B cell (primary cell): Measurements from ENCODE around the gene WNT16. TPM values are rescaled to one million over a fixed set of nuclear protein-coding genes. Genes with fewer than 3 reads are reported as not detected.

Experiments
- ATAC-seq: fragments of 200-7000 bp; cut with Tn5 transposase; one replicate; pipeline ENCODE4 v1.10.0; 2021; ENCODE audit warnings: low read depth, mild to moderate bottlenecking, moderate number of reproducible peaks, moderate library complexity
- CTCF ChIA-PET: fragments of 350-600 bp; sonication (Branson Sonifier 250); formaldehyde crosslinking; loops from one replicate; lab custom pipeline; 2021; ENCODE audit warnings: antibody characterized with exemption, inconsistent platforms; lab: Charles Lee
- POLR2A ChIA-PET: fragments of 350-600 bp; sonication (Branson Sonifier 250); formaldehyde crosslinking; loops from one replicate; lab custom pipeline; 2021; ENCODE audit warnings: antibody characterized with exemption; lab: Charles Lee
- DNase-seq: peaks from one replicate; pipeline ENCODE4 v3.0.0; 2013
- H2AFZ ChIP-seq: 2 replicates; pipeline ENCODE4 v1.6.1; 2012; ENCODE audit warnings: mild to moderate bottlenecking, low read depth, low read length; ENCODE audit not compliant: insufficient read depth, poor library complexity, severe bottlenecking
- H3K27ac ChIP-seq, 2 donors: 1 replicate in 1 of 2; 2 replicates in 1 of 2; pipeline ENCODE4 v1.5.1; 2012 to 2013; ENCODE audit warnings: low read length in 2 of 2, mild to moderate bottlenecking in 2 of 2, moderate library complexity in 1 of 2
- H3K27me3 ChIP-seq, 4 experiments: fragments of 200-600 bp in 1 of 4; sonication (generic) in 1 of 4; replicated peaks in 1 of 4; 1 replicate in 2 of 4; 2 replicates in 2 of 4; pipeline versions ENCODE4 v1.6.1 to v1.7.0; 2013 to 2016; ENCODE audit warnings: low read length in 3 of 4, mild to moderate bottlenecking in 2 of 4, mixed read lengths in 1 of 4, moderate library complexity in 1 of 4; ENCODE audit not compliant: insufficient read depth in 4 of 4, control insufficient read depth in 3 of 4; ENCODE audit errors: control extremely low read depth in 1 of 4
- H3K36me3 ChIP-seq, 2 experiments: replicated peaks in 1 of 2; 1 replicate in 1 of 2; 2 replicates in 1 of 2; pipeline versions ENCODE4 v1.6.1 to v1.7.1; 2013; ENCODE audit warnings: low read length in 1 of 2; ENCODE audit not compliant: insufficient read depth in 2 of 2, control insufficient read depth in 1 of 2; ENCODE audit errors: control extremely low read depth in 1 of 2, extremely low read depth in 1 of 2
- H3K4me1 ChIP-seq, 2 donors: fragments of 200-600 bp in 1 of 2; sonication (generic) in 1 of 2; 1 replicate in 1 of 2; 2 replicates in 1 of 2; pipeline versions ENCODE4 v1.5.1 to v1.6.1; 2013 to 2017; ENCODE audit warnings: low read length in 2 of 2; ENCODE audit not compliant: control insufficient read depth in 2 of 2, insufficient read depth in 2 of 2
- H3K4me2 ChIP-seq: replicated peaks from 2 replicates; pipeline ENCODE3; 2012; ENCODE audit warnings: mild to moderate bottlenecking, low read depth, low read length; ENCODE audit not compliant: poor library complexity, severe bottlenecking
- H3K4me3 ChIP-seq, 5 experiments: fragments of 200-600 bp in 1 of 5; sonication (generic) in 1 of 5; 1 replicate in 3 of 5; 2 replicates in 2 of 5; pipeline versions ENCODE4 v1.5.1 to v1.7.0; 2011 to 2016; ENCODE audit warnings: low read length in 4 of 5, mild to moderate bottlenecking in 4 of 5, low read depth in 2 of 5, control low read depth in 1 of 5, moderate library complexity in 1 of 5; ENCODE audit not compliant: insufficient read depth in 1 of 5; ENCODE audit errors: control extremely low read depth in 1 of 5, extremely low read depth in 1 of 5
- H3K79me2 ChIP-seq: fragments of 200-600 bp; sonication (generic); one replicate; pipeline ENCODE4 v1.6.0; 2016; ENCODE audit warnings: low read length; ENCODE audit not compliant: control insufficient read depth, insufficient read depth
- H3K9ac ChIP-seq: fragments of 200-600 bp; sonication (generic); 2 replicates; pipeline ENCODE4 v1.6.1; 2017; ENCODE audit warnings: mild to moderate bottlenecking, low read length, moderate library complexity
- H3K9me3 ChIP-seq, 3 donors: one replicate each; pipeline versions ENCODE4 v1.6.1 to v1.7.1; 2013; ENCODE audit warnings: low read length in 2 of 3; ENCODE audit not compliant: control insufficient read depth in 2 of 3, insufficient read depth in 1 of 3; ENCODE audit errors: control extremely low read depth in 1 of 3
- H4K20me1 ChIP-seq: 2 replicates; pipeline ENCODE4 v1.6.0; 2012; ENCODE audit warnings: mild to moderate bottlenecking, low read length; ENCODE audit not compliant: insufficient read depth, control insufficient read depth, poor library complexity, severe bottlenecking
- H3K27ac Mint-ChIP-seq: one replicate; pipeline ENCODE4 v1.8.0; 2021; ENCODE audit warnings: mixed read lengths
- H3K27me3 Mint-ChIP-seq: one replicate; pipeline ENCODE4 v1.8.0; 2021; ENCODE audit warnings: mixed read lengths
- H3K4me1 Mint-ChIP-seq: one replicate; pipeline ENCODE4 v1.8.0; 2021; ENCODE audit warnings: mixed read lengths
- H3K4me3 Mint-ChIP-seq: one replicate; pipeline ENCODE4 v1.8.0; 2021; ENCODE audit warnings: mixed read lengths
- H3K9me3 Mint-ChIP-seq: one replicate; pipeline ENCODE4 v1.8.0; 2022; ENCODE audit warnings: mixed read lengths; ENCODE audit not compliant: insufficient read depth
- EZH2 ChIP-seq: IDR thresholded peaks from 2 replicates; pipeline ENCODE4 v1.6.1; 2012; ENCODE audit warnings: borderline replicate concordance, low read depth, mild to moderate bottlenecking, moderate library complexity, low read length; ENCODE audit not compliant: insufficient read depth, poor library complexity, severe bottlenecking
- WGBS: methylation state at CpG from one replicate; pipeline ENCODE4 v1.1.5; 2013; ENCODE audit warnings: missing lambda C conversion rate; ENCODE audit not compliant: insufficient coverage; 5-methylcytosine and 5-hydroxymethylcytosine counted together
- intact Hi-C: fragments of 100-400 bp; cut with micrococcal nuclease; formaldehyde crosslinking; loops from one replicate; pipeline ENCODE4 v1.10.0; 2022
- polyA plus RNA-seq: library from polyadenylated mRNA; depleted of rRNA; stranded (reverse); fragments of >200 nt; gene quantifications from 2 replicates; pipeline ENCODE4 v1.2.3, GENCODE V29; 2012
- total RNA-seq, 2 donors: library from RNA; stranded (reverse); fragments of 120-200 nt in 1 of 2; gene quantifications; 1 replicate in 1 of 2; 2 replicates in 1 of 2; pipeline versions ENCODE4 v1.2.3 to v1.2.4, GENCODE V29; 2013 to 2022
- TF ChIP-seq, protein P1 (sequence below): fragments of 200-600 bp; IDR thresholded peaks from one replicate; pipeline ENCODE4 v1.8.0; 2022; ENCODE audit warnings: antibody characterized with exemption, mild to moderate bottlenecking

The WNT16 gene
- total and polyA plus RNA-seq, 2 donors (not counting 1 experiment from before 2014, with no cell fraction given), result 4.2 to 6.9 TPM

- H3K27me3 Mint-ChIP-seq, result no peaks in the 10 kb centered on the region
- Histone ChIP-seq H3K4me2 (peak overlapping the region; percentile 38), H3K9ac (peak overlapping the region; percentile 2), H3K4me3 (no peak overlapping the region), H3K9me3 (peaks cover 0 to 4% (median 1%) of the 10 kb centered on the region in 3 donors), H3K4me1 (peaks cover 24 to 26% of the 10 kb centered on the region in 2 donors), H2AFZ (peak overlapping the region; percentile 62), H3K27me3 (no peaks in the 10 kb centered on the region), H3K79me2 (no peaks in the 10 kb centered on the region), H3K36me3 (no peaks in the 10 kb centered on the region), H3K27ac (peak overlapping the region; percentile 68 to 74), H4K20me1 (no peaks in the 10 kb centered on the region)
- TF ChIP-seq EZH2, result no peak
- TF ChIP-seq, protein P1, sequence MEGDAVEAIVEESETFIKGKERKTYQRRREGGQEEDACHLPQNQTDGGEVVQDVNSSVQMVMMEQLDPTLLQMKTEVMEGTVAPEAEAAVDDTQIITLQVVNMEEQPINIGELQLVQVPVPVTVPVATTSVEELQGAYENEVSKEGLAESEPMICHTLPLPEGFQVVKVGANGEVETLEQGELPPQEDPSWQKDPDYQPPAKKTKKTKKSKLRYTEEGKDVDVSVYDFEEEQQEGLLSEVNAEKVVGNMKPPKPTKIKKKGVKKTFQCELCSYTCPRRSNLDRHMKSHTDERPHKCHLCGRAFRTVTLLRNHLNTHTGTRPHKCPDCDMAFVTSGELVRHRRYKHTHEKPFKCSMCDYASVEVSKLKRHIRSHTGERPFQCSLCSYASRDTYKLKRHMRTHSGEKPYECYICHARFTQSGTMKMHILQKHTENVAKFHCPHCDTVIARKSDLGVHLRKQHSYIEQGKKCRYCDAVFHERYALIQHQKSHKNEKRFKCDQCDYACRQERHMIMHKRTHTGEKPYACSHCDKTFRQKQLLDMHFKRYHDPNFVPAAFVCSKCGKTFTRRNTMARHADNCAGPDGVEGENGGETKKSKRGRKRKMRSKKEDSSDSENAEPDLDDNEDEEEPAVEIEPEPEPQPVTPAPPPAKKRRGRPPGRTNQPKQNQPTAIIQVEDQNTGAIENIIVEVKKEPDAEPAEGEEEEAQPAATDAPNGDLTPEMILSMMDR, result no peak
- peak overlapping the region; percentile 87 for H3K27ac Mint-ChIP-seq
- CTCF ChIA-PET, result interaction anchor here (0.6 to 1.0 kb wide), 2 partner anchors 12 to 184 kb away, joined by 3 read pairs; no protein-coding TSS in a partner anchor
- no peak for ATAC-seq
- no peak overlapping the region for H3K4me3 Mint-ChIP-seq
- DNase-seq, result no peak
- POLR2A ChIA-PET, result no interaction called here
- intact Hi-C loops, result no loop called here
- H3K4me1 Mint-ChIP-seq, result peaks cover 45% of the 10 kb centered on the region
- WGBS, result 80% methylated on average over 1 of the region's 9 CpGs
- no peaks in the 10 kb centered on the region for H3K9me3 Mint-ChIP-seq
These were observed 27.2 kb upstream of the WNT16 start for GRCh38 chr7:121301446-121302213.

- H3K27me3 ChIP-seq, result no peaks in the 10 kb centered on the region
- peaks cover 24 to 26% of the 10 kb centered on the region in 2 donors for H3K4me1 ChIP-seq
- peak; percentile 88 for ATAC-seq
- H3K4me2 ChIP-seq, result peak overlapping the region; percentile 38
- H3K36me3 ChIP-seq, result no peaks in the 10 kb centered on the region
- peak overlapping the region; percentile 18 for H3K9ac ChIP-seq
- H3K79me2 ChIP-seq, result no peaks in the 10 kb centered on the region
- DNase-seq, result peak; percentile 68
- POLR2A ChIA-PET, result no interaction called here
- intact Hi-C loops, result no loop called here
- Mint-ChIP-seq H3K4me3 (peak overlapping the region; percentile 50), H3K27ac (peak overlapping the region; percentile 87), H3K9me3 (no peaks in the 10 kb centered on the region), H3K27me3 (no peaks in the 10 kb centered on the region), H3K4me1 (peaks cover 50% of the 10 kb centered on the region)
- CTCF ChIA-PET, result interaction anchor here (0.6 to 1.0 kb wide), 3 partner anchors 11 to 185 kb away, joined by 3 read pairs; no protein-coding TSS in a partner anchor
- peaks cover 0 to 4% (median 1%) of the 10 kb centered on the region in 3 donors for H3K9me3 ChIP-seq
- H3K27ac ChIP-seq, result peak overlapping the region; percentile 68 to 74
- 58% methylated on average over 4 of the region's 8 CpGs for WGBS
- peak overlapping the region in 1 of 5 experiments; percentile 19 for H3K4me3 ChIP-seq
- no peaks in the 10 kb centered on the region for H4K20me1 ChIP-seq
- H2AFZ ChIP-seq, result peak overlapping the region; percentile 62
- no peak for TF ChIP-seq EZH2
- TF ChIP-seq, protein P1, result no peak
These were observed 26.5 kb upstream of the WNT16 start for GRCh38 chr7:121302214-121302745.
